OCI-LY7 (cell line): ENCODE measurements around the gene KIF6.

Source experiments
- CTCF ChIP-seq: fragments of 200-600 bp; sonication (generic); conservative IDR thresholded peaks from 2 replicates; pipeline ENCODE4 v1.5.1; 2014; ENCODE audit warnings: mild to moderate bottlenecking, antibody characterized with exemption, low read length, moderate library complexity, mixed read lengths
- EZH2phosphoT487 ChIP-seq: fragments of 200-600 bp; sonication (generic); IDR thresholded peaks from 2 replicates; pipeline ENCODE4 v1.6.1; 2018; ENCODE audit warnings: low read depth, borderline replicate concordance, mild to moderate bottlenecking, mixed run types, antibody characterized with exemption, low read length, moderate library complexity, mixed read lengths

GRCh38 chr6:39409889-39410288, 315.3 kb downstream of the KIF6 start:
- TF ChIP-seq CTCF (no peak), EZH2phosphoT487 (no peak)
